BLaER1 treated with 17β-estradiol and CSF1 and Interleukin-3, amounts not matched to agents 10 nM and 100 nM (cell line): ENCODE results near the gene TNFRSF6B.
A peak's percentile ranks its signal among the peaks of the same experiment; 100 is the strongest.
"Not testable (repeated sequence)": the region's sequence is repeated elsewhere in the genome, so short reads cannot be mapped to it uniquely, and the experiment has no call there.

Source experiments
- H3K27ac ChIP-seq, 11 experiments: shearing (Covaris generic); formaldehyde crosslinking; 2 replicates each; pipeline ENCODE4 v1.8.1; 2022
- H3K27me3 ChIP-seq, 11 experiments: shearing (Covaris generic); formaldehyde crosslinking; 2 replicates each; pipeline ENCODE4 v1.8.1; 2022
- H3K36me3 ChIP-seq, 11 experiments: shearing (Covaris generic); formaldehyde crosslinking; 2 replicates each; pipeline ENCODE4 v1.8.1; 2022
- H3K4me1 ChIP-seq, 10 experiments: shearing (Covaris generic); formaldehyde crosslinking; 2 replicates each; pipeline ENCODE4 v1.8.1; 2022
- H3K4me2 ChIP-seq, 11 experiments: shearing (Covaris generic); formaldehyde crosslinking; 2 replicates each; pipeline ENCODE4 v1.8.1; 2022
- H3K4me3 ChIP-seq, 10 experiments: shearing (Covaris generic); formaldehyde crosslinking; 2 replicates each; pipeline ENCODE4 v1.8.1; 2022
- H3K9ac ChIP-seq, 11 experiments: shearing (Covaris generic); formaldehyde crosslinking; 2 replicates each; pipeline ENCODE4 v1.8.1; 2022
- H3K9me3 ChIP-seq, 11 experiments: shearing (Covaris generic); formaldehyde crosslinking; replicated peaks in 1 of 11; 2 replicates each; pipeline ENCODE4 v1.8.1; 2022
- H4K20me1 ChIP-seq, 11 experiments: shearing (Covaris generic); formaldehyde crosslinking; 2 replicates each; pipeline ENCODE4 v1.8.1; 2022
- Cebpa-rat ChIP-seq, 11 experiments: shearing (Covaris generic); IDR thresholded peaks; 2 replicates each; pipeline ENCODE4 v1.8.1; 2022

Gene TNFRSF6B

GRCh38 chr20:63707558-63708300 lies 11.3 kb downstream of the TNFRSF6B start, which contains the start of the genes ARFRP1 and ZGPAT:
Gene ARFRP1 (minus strand): TSS chr20:63707976. CDS start chr20:63707091, 885 bp downstream.
Gene ZGPAT (plus strand): TSS chr20:63708039. CDS start chr20:63708581, 542 bp downstream.
- Histone ChIP-seq H4K20me1 (peaks cover 14 to 90% (median 74%) of the 10 kb centered on the region in 11 experiments; a peak in 21 of 22 replicates), H3K36me3 (peaks cover 69 to 82% (median 73%) of the 10 kb centered on the region in 11 experiments), H3K4me3 (peak within 1 kb of the TSS; percentile 79 to 99 (median 95)), H3K27ac (peak within 1 kb of the TSS; percentile 81 to 93 (median 91)), H3K9me3 (peaks cover 9 to 17% (median 14%) of the 10 kb centered on the region in 11 experiments; a peak in 21 of 22 replicates), H3K27me3 (no peaks in the 10 kb centered on the region), H3K4me1 (peaks cover 25 to 47% (median 38%) of the 10 kb centered on the region in 10 experiments), H3K4me2 (peak within 1 kb of the TSS; percentile 91 to 99 (median 98)), H3K9ac (peak within 1 kb of the TSS; percentile 83 to 97 (median 94))
- no peak for TF ChIP-seq Cebpa-rat (IDR thresholded peaks at IDR 0.05)

GRCh38 chr20:63708301-63709148 lies 12.1 kb downstream of the TNFRSF6B start:
- Histone ChIP-seq H3K4me2 (peak overlapping the region; percentile 91 to 99 (median 98)), H3K27ac (peak overlapping the region; percentile 81 to 93 (median 91)), H4K20me1 (peaks cover 14 to 88% (median 66%) of the 10 kb centered on the region in 11 experiments; a peak in 21 of 22 replicates), H3K4me3 (peak overlapping the region; percentile 79 to 99 (median 95)), H3K4me1 (peaks cover 25 to 47% (median 38%) of the 10 kb centered on the region in 10 experiments), H3K9ac (peak overlapping the region; percentile 83 to 97 (median 94)), H3K36me3 (peaks cover 76 to 84% (median 79%) of the 10 kb centered on the region in 11 experiments), H3K9me3 (peaks cover 9 to 24% (median 16%) of the 10 kb centered on the region in 11 experiments; a peak in 21 of 22 replicates), H3K27me3 (no peaks in the 10 kb centered on the region)
- no peak for TF ChIP-seq Cebpa-rat (IDR thresholded peaks at IDR 0.05)

GRCh38 chr20:63709149-63709527 lies 12.7 kb downstream of the TNFRSF6B start:
- Histone ChIP-seq H3K4me1 (peaks cover 25 to 47% (median 38%) of the 10 kb centered on the region in 10 experiments), H3K4me3 (peak overlapping the region; percentile 79 to 99 (median 95)), H4K20me1 (peaks cover 16 to 88% (median 59%) of the 10 kb centered on the region in 11 experiments; a peak in 21 of 22 replicates), H3K9ac (peak overlapping the region; percentile 83 to 97 (median 94)), H3K9me3 (peaks cover 12 to 30% (median 21%) of the 10 kb centered on the region in 11 experiments), H3K27me3 (no peaks in the 10 kb centered on the region), H3K4me2 (peak overlapping the region; percentile 91 to 99 (median 98)), H3K27ac (peak overlapping the region in 5 of 11 experiments; percentile 90 to 93 (median 91); a peak in 8 of 22 replicates), H3K36me3 (peaks cover 76 to 84% (median 80%) of the 10 kb centered on the region in 11 experiments)
- no peak for TF ChIP-seq Cebpa-rat (IDR thresholded peaks at IDR 0.05)

- no peak for TF ChIP-seq Cebpa-rat (IDR thresholded peaks at IDR 0.05)
- H3K36me3 ChIP-seq, result peaks cover 75 to 83% (median 79%) of the 10 kb centered on the region in 11 experiments
- peaks cover 26 to 50% (median 35%) of the 10 kb centered on the region in 11 experiments for H3K9me3 ChIP-seq
- no peaks in the 10 kb centered on the region for H3K27me3 ChIP-seq
- H3K4me2 ChIP-seq, result peak overlapping the region in 2 of 11 experiments; percentile 16 to 18; a peak in 1 of 22 replicates
- peaks cover 21 to 39% (median 33%) of the 10 kb centered on the region in 10 experiments for H3K4me1 ChIP-seq
- peaks cover 23 to 87% (median 44%) of the 10 kb centered on the region in 11 experiments; a peak in 20 of 22 replicates for H4K20me1 ChIP-seq
- H3K27ac ChIP-seq, result no peak overlapping the region
- 0 out of 22 replicates have a peak overlapping the region, but pooled peaks of 1 of the 11 experiments have one; percentile 35 for H3K9ac ChIP-seq
- no peak overlapping the region for H3K4me3 ChIP-seq
These were observed 14.7 kb downstream of the TNFRSF6B start for GRCh38 chr20:63711085-63711645.

GRCh38 chr20:63712191-63712590 lies 15.7 kb downstream of the TNFRSF6B start:
- Histone ChIP-seq H3K27ac (no peak overlapping the region), H3K9ac (no peak overlapping the region), H4K20me1 (peaks cover 15 to 89% (median 44%) of the 10 kb centered on the region in 11 experiments; a peak in 19 of 22 replicates), H3K4me1 (peaks cover 13 to 31% (median 26%) of the 10 kb centered on the region in 10 experiments), H3K4me3 (no peak overlapping the region), H3K9me3 (peaks cover 26 to 52% (median 35%) of the 10 kb centered on the region in 11 experiments), H3K4me2 (no peak overlapping the region), H3K36me3 (peaks cover 78 to 87% (median 85%) of the 10 kb centered on the region in 11 experiments), H3K27me3 (no peaks in the 10 kb centered on the region)
- TF ChIP-seq Cebpa-rat (IDR thresholded peaks at IDR 0.05), result no peak

- H3K36me3 ChIP-seq, result peaks cover 94 to 100% (median 100%) of the 10 kb centered on the region in 11 experiments
- no peak overlapping the region for H3K9ac ChIP-seq
- TF ChIP-seq Cebpa-rat (IDR thresholded peaks at IDR 0.05), result no peak
- H3K4me2 ChIP-seq, result no peak overlapping the region
- H4K20me1 ChIP-seq, result peaks cover 4 to 95% (median 36%) of the 10 kb centered on the region in 11 experiments; a peak in 15 of 22 replicates
- H3K4me1 ChIP-seq, result peaks cover 0 to 16% (median 11%) of the 10 kb centered on the region in 10 experiments; a peak in 11 of 20 replicates
- H3K9me3 ChIP-seq, result peaks cover 38 to 76% (median 56%) of the 10 kb centered on the region in 11 experiments
- no peak overlapping the region for H3K27ac ChIP-seq
- H3K4me3 ChIP-seq, result 0 out of 20 replicates have a peak overlapping the region, but pooled peaks of 2 of the 10 experiments have one; percentile 1 to 13
- H3K27me3 ChIP-seq, result no peaks in the 10 kb centered on the region
These were observed 18.4 kb downstream of the TNFRSF6B start for GRCh38 chr20:63714858-63715257.

GRCh38 chr20:63718996-63719395 lies 22.5 kb downstream of the TNFRSF6B start:
- H3K36me3 ChIP-seq, result peaks cover 91 to 99% (median 94%) of the 10 kb centered on the region in 11 experiments

GRCh38 chr20:63722967-63723622 lies 26.6 kb downstream of the TNFRSF6B start:
- H3K27ac ChIP-seq, H3K9ac ChIP-seq, H3K27me3 ChIP-seq, H3K4me3 ChIP-seq, H3K4me2 ChIP-seq: not testable (repeated sequence)
- Histone ChIP-seq H3K4me1 (peaks cover 11 to 26% (median 15%) of the 10 kb centered on the region in 10 experiments), H4K20me1 (peaks cover 0 to 60% (median 31%) of the 10 kb centered on the region in 11 experiments; a peak in 16 of 22 replicates), H3K36me3 (peaks cover 88 to 94% (median 90%) of the 10 kb centered on the region in 11 experiments), H3K9me3 (peaks cover 43 to 59% (median 52%) of the 10 kb centered on the region in 11 experiments)

More at GRCh38 chr20:63718996-63719395, 22.5 kb downstream of the TNFRSF6B start:
- TF ChIP-seq Cebpa-rat (IDR thresholded peaks at IDR 0.05), result no peak
- no peak overlapping the region for H3K4me2 ChIP-seq
- no peak overlapping the region for H3K27ac ChIP-seq
- H3K4me1 ChIP-seq, result peaks cover 0 to 11% (median 0%) of the 10 kb centered on the region in 10 experiments; a peak in 4 of 20 replicates
- H3K4me3 ChIP-seq, result no peak overlapping the region
- peaks cover 34 to 54% (median 45%) of the 10 kb centered on the region in 11 experiments for H3K9me3 ChIP-seq
- no peak overlapping the region for H3K9ac ChIP-seq
- no peaks in the 10 kb centered on the region for H3K27me3 ChIP-seq
- peaks cover 0 to 86% (median 53%) of the 10 kb centered on the region in 11 experiments; a peak in 16 of 22 replicates for H4K20me1 ChIP-seq

GRCh38 chr20:63730189-63730733 lies 33.8 kb downstream of the TNFRSF6B start:
- Histone ChIP-seq H3K27ac (peak overlapping the region in 9 of 11 experiments; percentile 23 to 96 (median 86); a peak in 18 of 22 replicates), H3K4me2 (peak overlapping the region; percentile 63 to 90 (median 79))

More at GRCh38 chr20:63730189-63730733, 33.8 kb downstream of the TNFRSF6B start:
- H3K27me3 ChIP-seq, result not testable (repeated sequence)
- peak overlapping the region in 1 of 10 experiments; percentile 7; a peak in 1 of 20 replicates for H3K4me3 ChIP-seq
- H3K4me1 ChIP-seq, result peaks cover 49 to 85% (median 82%) of the 10 kb centered on the region in 10 experiments
- H3K36me3 ChIP-seq, result peaks cover 47 to 65% (median 60%) of the 10 kb centered on the region in 11 experiments
- H3K9ac ChIP-seq, result peak overlapping the region in 8 of 11 experiments; percentile 46 to 81 (median 68); a peak in 12 of 22 replicates
- peaks cover 6 to 88% (median 40%) of the 10 kb centered on the region in 11 experiments; a peak in 20 of 22 replicates for H4K20me1 ChIP-seq
- H3K9me3 ChIP-seq, result peaks cover 8 to 25% (median 20%) of the 10 kb centered on the region in 11 experiments
